Endometrial microvascular endothelial cells (primary cell): ENCODE results near the gene TESMIN. TPM values are rescaled to one million over a fixed set of nuclear protein-coding genes. Genes with fewer than 3 reads are reported as not detected.

Experiments used
- in situ Hi-C: cut with HindIII; loops from 2 replicates; pipeline ENCODE4 v1.10.0; 2017; ENCODE audit warnings: low sequenced_read_pairs, low pct_unique_long_range_greater_than_20kb; ENCODE audit errors: inconsistent ontology term
- total RNA-seq: library from RNA; depleted of rRNA; stranded (reverse); fragments of >200 nt; gene quantifications from one replicate; pipeline ENCODE4 v1.2.3, GENCODE V29; 2015; ENCODE audit errors: inconsistent ontology term

TESMIN gene
- total RNA-seq, 1 donor from 2014 or later = 0.93 TPM

DNA sequence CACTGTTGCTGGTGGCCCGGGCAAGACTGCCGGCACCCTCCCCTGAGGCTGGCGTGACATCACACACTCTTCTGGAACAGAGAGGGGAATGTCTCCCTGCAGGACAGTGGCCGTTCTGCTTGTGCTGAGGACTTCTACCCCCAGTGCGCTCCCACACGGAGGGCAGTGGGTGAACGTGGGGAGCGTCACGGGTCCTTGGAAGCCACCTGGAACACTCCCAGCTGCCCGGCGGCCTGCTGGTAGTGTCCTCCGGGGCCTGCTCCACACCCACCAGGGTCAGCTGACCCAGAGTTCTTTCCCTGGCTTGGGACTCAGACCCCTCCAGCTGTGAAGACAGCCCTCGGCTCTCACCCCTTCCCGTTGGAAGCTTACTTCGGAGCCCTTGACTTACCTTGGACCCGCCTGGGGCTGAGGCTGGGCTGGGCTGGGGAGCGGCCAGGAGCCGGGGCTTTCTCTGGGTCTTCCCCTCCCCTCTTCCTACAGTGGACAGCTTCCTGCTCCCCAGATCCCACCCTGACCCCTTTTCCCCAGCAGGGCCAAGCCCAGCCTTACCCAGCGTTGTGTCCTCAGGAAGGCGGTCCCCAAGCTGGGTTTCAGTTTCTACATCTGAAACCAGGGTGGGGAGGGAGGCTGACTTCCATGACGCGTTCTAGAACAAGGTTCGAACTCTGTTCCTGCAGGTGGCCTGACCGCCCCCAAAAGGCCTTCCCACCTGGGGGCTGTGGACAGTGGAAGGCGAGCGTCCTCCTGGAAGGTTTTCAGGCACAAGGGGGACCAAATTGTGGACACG lies 81.8 kb downstream of the TESMIN start:
- in situ Hi-C loops = no loop called here

DNA sequence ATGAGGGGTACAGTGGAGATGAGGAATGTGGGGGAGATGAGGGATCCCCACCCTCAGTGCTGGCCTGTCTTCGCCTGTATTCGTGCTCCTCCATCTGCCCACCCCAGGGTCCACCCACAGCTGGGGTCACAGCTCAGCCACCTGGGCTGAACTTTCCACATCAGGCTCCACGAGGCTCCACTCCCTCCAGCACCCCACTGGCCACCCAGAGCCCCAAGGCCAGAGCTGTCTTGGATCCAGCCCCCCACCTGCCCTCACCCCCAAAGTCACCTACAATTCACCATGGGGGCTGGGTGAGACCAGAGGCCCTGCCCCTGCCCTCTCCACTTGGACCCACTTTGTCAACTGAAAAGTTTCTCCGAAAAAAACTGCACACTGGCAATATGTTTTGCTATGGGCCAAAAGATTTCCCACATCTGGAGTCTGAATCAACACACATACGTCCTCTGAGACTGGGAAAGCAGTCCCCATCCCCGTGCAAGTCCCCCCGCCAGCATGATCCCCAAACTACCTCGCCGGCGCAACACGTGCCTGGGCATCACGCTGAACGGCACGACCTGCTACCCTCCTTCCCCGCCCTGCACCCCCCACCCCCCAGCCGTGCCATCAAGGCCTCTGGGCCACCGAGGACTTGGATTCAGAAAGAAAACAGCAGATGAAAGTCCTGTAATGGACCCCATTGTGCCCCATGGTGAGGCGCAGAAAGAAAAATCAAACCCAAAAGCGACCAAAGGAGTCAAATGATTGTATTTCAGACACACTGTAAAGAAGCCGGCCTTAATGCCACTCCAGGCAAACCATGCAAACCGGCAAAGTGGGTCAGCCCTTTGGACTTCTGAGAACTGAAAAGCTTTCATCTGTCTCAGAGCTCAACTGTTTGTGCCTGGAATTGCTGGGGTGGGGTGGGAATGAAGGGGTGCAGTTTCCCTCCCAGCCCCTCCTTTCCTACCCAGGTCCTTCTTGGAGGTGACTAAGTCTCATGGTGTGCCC lies 83.5 kb downstream of the TESMIN start:
- in situ Hi-C loops = no loop called here

- in situ Hi-C loops = no loop called here
Observed at GRCh38 chr11:68666849-68667248, 84.5 kb downstream of the TESMIN start.

GRCh38 chr11:68665436-68665835 lies 85.9 kb downstream of the TESMIN start:
- in situ Hi-C loops = no loop called here

DNA sequence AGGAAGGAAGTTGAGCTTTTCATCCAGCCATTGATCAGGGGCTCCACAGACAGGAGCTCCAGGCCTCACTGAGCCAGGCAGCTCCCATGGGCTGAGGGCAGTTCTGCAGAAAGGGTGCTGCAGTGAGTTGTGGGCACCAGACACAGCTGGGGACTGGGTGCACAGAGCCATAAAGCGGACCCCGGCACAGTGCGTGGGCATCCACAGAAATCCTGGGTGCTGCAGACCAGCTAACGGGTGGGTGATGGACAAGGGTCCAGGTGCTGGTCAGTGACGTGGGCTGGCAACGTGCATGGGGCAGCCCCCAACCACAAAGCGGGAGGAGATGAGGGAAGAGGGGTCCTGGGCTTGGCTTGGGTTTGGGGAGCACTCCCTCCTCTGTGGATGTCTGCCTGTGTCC lies 86.4 kb downstream of the TESMIN start:
- in situ Hi-C loops = no loop called here

DNA sequence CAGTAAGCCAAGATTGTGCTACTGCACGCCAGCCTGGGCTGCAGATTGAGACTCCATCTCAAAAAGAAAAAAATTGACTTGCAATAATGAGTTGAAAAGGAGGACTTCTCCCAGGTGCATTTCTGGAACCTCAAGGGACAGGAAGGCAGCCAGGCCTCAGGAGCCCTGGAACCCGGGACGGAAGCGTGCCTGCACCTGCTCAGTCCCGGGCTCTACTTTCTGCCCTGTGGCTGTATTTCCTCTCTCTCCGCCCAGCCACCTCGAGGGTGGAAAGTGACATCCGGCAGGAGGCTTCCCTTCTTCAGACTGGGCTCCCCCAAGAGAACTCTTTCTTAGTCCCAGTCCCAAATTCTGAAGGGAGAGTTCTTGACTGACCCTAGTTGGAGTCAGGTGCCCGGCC lies 87.2 kb downstream of the TESMIN start:
- in situ Hi-C loops = no loop called here

DNA sequence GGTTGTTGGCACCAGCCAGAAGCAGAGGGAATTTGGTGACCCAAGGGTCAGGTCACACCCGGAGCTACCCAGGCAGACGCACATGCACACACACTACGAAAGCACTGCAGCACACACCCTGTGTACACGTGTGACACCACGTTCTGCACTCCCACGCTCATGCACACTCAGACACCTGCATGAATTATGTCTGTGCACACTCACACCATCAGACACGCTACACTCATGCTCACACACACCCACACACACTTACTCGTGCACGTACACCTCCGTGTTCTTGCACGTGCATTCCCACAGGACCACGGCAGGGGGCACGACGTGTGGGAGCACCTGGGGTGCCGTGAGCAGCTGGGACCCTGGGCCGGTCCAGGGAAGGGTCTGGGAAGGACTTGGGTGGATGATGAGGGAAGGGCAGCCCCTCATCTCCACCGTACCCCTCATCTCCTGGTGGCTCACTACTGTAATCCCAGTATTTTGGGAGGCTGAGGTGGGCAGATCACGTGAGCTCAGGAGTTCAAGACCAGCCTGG lies 87.8 kb downstream of the TESMIN start:
- in situ Hi-C loops = no loop called here

DNA sequence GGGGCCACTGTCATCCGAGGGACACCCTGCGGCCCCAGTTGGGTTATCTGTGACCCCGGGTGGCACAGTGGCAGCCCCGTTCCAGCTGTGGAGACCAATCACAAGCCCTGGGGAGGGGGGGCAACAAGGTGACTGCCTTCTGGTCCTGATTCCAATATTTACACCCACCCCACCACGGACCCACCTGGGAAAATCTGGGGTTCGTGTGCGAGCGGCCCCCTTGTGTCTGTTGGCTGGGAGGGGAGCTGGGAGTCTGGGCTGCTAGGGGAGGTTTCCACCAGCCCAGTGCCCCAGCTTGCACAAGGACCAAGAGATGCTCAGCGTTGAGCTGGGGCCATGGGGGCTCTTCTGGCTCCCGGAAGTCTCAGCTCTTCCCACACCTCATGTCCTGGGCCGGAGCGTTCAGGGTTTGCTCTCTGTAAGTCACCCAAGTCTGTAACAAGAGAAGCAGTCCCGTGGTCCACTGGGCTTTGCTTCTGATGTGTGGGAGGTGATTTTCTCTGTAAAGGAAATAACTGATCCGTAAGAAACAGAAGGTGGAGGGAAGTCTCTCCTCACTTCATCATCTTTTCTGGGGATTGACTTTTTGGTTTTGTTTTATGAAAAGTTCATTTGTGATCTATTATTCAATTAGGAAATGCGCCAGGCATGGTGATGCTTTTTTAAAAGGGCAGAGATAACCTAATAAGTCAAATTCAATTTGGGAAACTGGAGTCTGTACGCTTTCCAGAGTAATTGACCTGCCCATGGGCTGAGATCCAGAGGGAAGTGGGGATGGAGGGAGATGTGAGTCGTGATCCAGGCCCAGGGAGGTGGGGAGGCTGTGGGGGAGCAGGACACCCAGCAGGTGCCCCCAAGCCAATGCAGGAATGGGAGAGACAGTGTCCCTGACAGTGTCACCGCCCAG lies 89.4 kb downstream of the TESMIN start:
- in situ Hi-C loops = no loop called here

- in situ Hi-C loops = no loop called here
Observed at GRCh38 chr11:68661014-68661413, 90.3 kb downstream of the TESMIN start.

- in situ Hi-C loops = no loop called here
Observed at GRCh38 chr11:68660066-68660810, 91.1 kb downstream of the TESMIN start.

- in situ Hi-C loops = no loop called here
Observed at GRCh38 chr11:68659158-68659921, 92.0 kb downstream of the TESMIN start.

GRCh38 chr11:68658661-68659060 lies 92.7 kb downstream of the TESMIN start:
- in situ Hi-C loops = no loop called here

DNA sequence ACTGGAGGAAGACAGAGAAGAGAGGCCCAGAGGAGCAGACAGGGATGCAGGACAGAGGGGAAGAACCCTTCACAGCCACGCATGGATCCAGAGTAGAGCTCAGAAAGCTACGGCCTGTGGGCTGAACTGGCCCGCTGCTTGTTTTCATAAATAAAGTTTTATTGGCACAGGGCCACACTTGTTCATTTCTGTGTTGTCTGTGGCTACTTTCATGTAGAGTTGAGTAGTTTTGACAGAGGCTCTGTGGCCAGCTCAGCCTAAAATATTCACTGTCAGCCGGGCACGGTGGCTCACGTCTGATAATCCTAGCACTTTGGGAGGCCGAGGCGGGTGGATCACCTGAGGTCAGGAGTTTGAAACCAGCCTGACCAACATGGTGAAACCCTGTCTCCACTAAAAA lies 93.2 kb downstream of the TESMIN start:
- in situ Hi-C loops = no loop called here

Other genes starting within 250 kb of the TESMIN start
- gene GAL, start 67.0 kb downstream of the TESMIN start, total RNA-seq = 4.0 TPM
- gene CPT1A, start 90.4 kb upstream of the TESMIN start, total RNA-seq = 78.5 TPM
- gene MRPL21, start 152.3 kb upstream of the TESMIN start, total RNA-seq = 50.6 TPM
- 40.2 TPM for gene IGHMBP2, start 152.4 kb upstream of the TESMIN start, total RNA-seq
- gene MRGPRD, start 229.5 kb upstream of the TESMIN start, total RNA-seq = not detected